Activated naive CD4-positive, alpha-beta T cell treated with anti-CD3 and anti-CD28 coated beads for 36 hours (primary cell): Measurements from ENCODE around the gene STXBP6. TPM values are rescaled to one million over a fixed set of nuclear protein-coding genes. Genes with fewer than 3 reads are reported as not detected.

ENCODE experiments used
- CTCF ChIA-PET: fragments of 350-600 bp; sonication (Branson Sonifier 250); formaldehyde crosslinking; loops from one replicate; lab custom pipeline; 2021; ENCODE audit warnings: antibody characterized with exemption; lab: Charles Lee
- DNase-seq: peaks from one replicate; pipeline ENCODE4 v3.0.0-alpha.2; 2020
- H3K27ac Mint-ChIP-seq: one replicate; pipeline ENCODE4 v1.8.0; 2021; ENCODE audit warnings: mild to moderate bottlenecking, mixed read lengths
- H3K27me3 Mint-ChIP-seq: one replicate; pipeline ENCODE4 v1.8.0; 2021; ENCODE audit warnings: low read depth, mixed read lengths
- H3K36me3 Mint-ChIP-seq: one replicate; pipeline ENCODE4 v1.8.0; 2021; ENCODE audit warnings: low read depth, mixed read lengths
- H3K4me1 Mint-ChIP-seq: one replicate; pipeline ENCODE4 v1.8.0; 2021; ENCODE audit warnings: low read depth, mixed read lengths
- H3K4me3 Mint-ChIP-seq: one replicate; pipeline ENCODE4 v1.8.0; 2021; ENCODE audit warnings: mild to moderate bottlenecking, moderate library complexity, mixed read lengths
- H3K9me3 Mint-ChIP-seq: one replicate; pipeline ENCODE4 v1.8.0; 2021; ENCODE audit warnings: mixed read lengths
- intact Hi-C: fragments of 100-400 bp; cut with micrococcal nuclease; formaldehyde crosslinking; loops from one replicate; pipeline ENCODE4 v1.15.1; 2023
- total RNA-seq, 2 experiments: library from RNA; stranded (reverse); gene quantifications; one replicate each; pipeline ENCODE4 v1.2.3, GENCODE V29; 2021

STXBP6 gene
- total RNA-seq, 2 experiments from 2014 or later, result not detected

DNA sequence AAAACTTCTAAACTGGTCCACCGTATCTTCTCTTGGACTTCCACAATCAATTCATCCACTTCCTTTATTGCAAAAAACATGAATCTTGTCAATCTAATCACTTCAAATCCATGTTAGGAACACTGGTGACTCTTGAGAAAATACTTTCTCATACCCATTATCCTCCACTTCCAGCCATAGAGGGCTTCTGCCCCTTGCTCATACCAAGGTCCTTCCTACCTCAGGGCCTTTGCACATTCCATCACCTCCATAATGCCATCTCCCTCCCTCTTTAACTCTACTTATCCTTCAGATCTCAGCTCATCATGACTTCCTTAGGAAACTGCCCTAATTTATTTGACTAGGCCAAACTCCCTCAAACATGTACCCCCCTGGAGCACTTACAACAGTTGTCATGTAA, 16.6 kb downstream of the STXBP6 start:
- peaks cover 3% of the 10 kb centered on the region for H3K27me3 Mint-ChIP-seq
- peaks cover 4% of the 10 kb centered on the region for H3K9me3 Mint-ChIP-seq
- intact Hi-C loops, result no loop called here
- no peak for DNase-seq
- CTCF ChIA-PET, result no interaction called here
- no peak overlapping the region for H3K27ac Mint-ChIP-seq
- no peaks in the 10 kb centered on the region for H3K36me3 Mint-ChIP-seq
- no peak overlapping the region for H3K4me3 Mint-ChIP-seq
- H3K4me1 Mint-ChIP-seq, result no peaks in the 10 kb centered on the region

GRCh38 chr14:25032092-25032784, 17.7 kb downstream of the STXBP6 start:
- H3K27me3 Mint-ChIP-seq, result no peaks in the 10 kb centered on the region
- H3K9me3 Mint-ChIP-seq, result no peaks in the 10 kb centered on the region
- H3K4me1 Mint-ChIP-seq, result no peaks in the 10 kb centered on the region
- peak; percentile 9 for DNase-seq
- intact Hi-C loops, result no loop called here
- H3K27ac Mint-ChIP-seq, result no peak overlapping the region
- no peaks in the 10 kb centered on the region for H3K36me3 Mint-ChIP-seq
- no peak overlapping the region for H3K4me3 Mint-ChIP-seq
- CTCF ChIA-PET, result no interaction called here

DNA sequence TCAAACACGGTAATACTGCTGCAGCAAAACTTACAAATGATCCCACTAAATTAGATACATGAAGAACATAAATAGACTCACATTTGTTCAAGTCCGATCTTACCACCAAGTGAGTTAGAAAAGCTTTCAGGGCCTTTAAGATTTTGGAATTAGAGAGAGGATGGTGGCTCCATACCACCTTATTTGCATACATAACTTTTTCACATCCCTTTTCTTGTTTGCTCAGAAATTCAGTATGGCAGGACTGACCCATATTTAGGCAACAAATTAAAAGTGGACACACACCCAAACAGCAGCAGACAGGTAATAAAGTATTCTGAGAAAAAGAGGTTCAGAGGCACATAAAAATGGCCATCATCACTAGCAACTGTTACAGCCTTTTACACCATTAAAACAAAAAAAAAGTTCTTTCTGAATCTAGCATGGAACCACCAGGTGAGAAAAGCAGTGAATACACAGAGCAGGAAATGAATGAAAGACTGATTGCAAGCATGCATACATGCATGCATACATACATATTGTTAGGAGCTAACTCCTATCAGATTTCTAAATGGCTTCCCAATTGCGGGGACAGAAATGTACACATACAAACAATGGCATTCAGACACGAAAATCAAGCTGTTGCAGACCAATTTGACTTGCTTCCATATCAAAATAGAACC, 23.3 kb downstream of the STXBP6 start:
- H3K36me3 Mint-ChIP-seq, result no peaks in the 10 kb centered on the region
- no peaks in the 10 kb centered on the region for H3K9me3 Mint-ChIP-seq
- CTCF ChIA-PET, result no interaction called here
- no peaks in the 10 kb centered on the region for H3K4me1 Mint-ChIP-seq
- no peaks in the 10 kb centered on the region for H3K27me3 Mint-ChIP-seq
- intact Hi-C loops, result no loop called here
- no peak overlapping the region for H3K27ac Mint-ChIP-seq
- H3K4me3 Mint-ChIP-seq, result no peak overlapping the region
- no peak for DNase-seq

- Mint-ChIP-seq H3K4me3 (no peak overlapping the region), H3K27ac (no peak overlapping the region), H3K4me1 (no peaks in the 10 kb centered on the region), H3K27me3 (peaks cover 2% of the 10 kb centered on the region), H3K36me3 (no peaks in the 10 kb centered on the region), H3K9me3 (no peaks in the 10 kb centered on the region)
- intact Hi-C loops, result no loop called here
- CTCF ChIA-PET, result no interaction called here
- DNase-seq, result no peak
These were observed 30.1 kb downstream of the STXBP6 start for GRCh38 chr14:25019892-25020291.

DNA sequence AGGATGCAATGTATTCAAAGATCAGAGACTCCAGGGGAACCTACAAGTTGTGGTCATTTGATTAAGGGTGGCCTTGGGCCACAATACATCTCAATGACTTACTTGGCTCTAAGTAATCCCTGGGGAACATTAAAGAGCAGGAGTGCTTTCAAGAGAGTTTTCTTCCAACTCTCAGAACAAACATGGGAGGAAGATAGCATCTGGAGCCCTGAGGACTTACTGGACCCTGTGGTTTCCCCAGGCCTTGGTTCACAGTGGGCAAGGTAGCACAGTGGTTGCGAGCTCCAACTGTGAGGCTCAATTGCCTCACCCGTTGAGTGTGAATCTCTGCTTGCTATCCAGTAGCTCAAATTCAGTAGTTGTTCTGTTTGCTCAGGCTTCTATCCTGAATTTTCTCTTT, 32.4 kb downstream of the STXBP6 start:
- DNase-seq, result no peak
- H3K4me1 Mint-ChIP-seq, result no peaks in the 10 kb centered on the region
- intact Hi-C loops, result no loop called here
- CTCF ChIA-PET, result no interaction called here
- H3K9me3 Mint-ChIP-seq, result no peaks in the 10 kb centered on the region
- no peak overlapping the region for H3K27ac Mint-ChIP-seq
- no peak overlapping the region for H3K4me3 Mint-ChIP-seq
- H3K27me3 Mint-ChIP-seq, result peaks cover 2% of the 10 kb centered on the region
- H3K36me3 Mint-ChIP-seq, result no peaks in the 10 kb centered on the region

DNA sequence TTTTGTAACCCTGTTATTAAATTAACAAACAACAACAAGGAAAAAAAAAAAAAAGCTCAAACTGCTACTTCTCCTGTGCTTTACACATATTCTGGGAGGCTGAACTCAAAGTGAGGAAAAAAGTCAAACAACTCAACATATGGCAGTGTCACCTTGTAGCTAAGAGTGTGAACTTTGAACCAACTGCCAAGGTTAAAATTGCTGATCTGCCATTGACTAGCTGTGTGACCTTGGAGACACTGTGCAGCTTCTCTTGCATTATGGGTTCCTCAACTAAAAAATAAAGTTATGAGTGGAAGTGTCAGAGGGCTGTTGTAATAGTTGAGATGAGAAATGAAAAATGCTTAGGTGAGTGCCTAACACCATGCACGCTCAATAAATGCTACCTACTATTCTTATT, 34.2 kb downstream of the STXBP6 start:
- peaks cover 2% of the 10 kb centered on the region for H3K27me3 Mint-ChIP-seq
- no peaks in the 10 kb centered on the region for H3K9me3 Mint-ChIP-seq
- CTCF ChIA-PET, result no interaction called here
- DNase-seq, result no peak
- H3K4me3 Mint-ChIP-seq, result no peak overlapping the region
- no peaks in the 10 kb centered on the region for H3K36me3 Mint-ChIP-seq
- no peak overlapping the region for H3K27ac Mint-ChIP-seq
- no peaks in the 10 kb centered on the region for H3K4me1 Mint-ChIP-seq
- intact Hi-C loops, result no loop called here

- intact Hi-C loops, result no loop called here
- H3K4me3 Mint-ChIP-seq, result no peak overlapping the region
- H3K4me1 Mint-ChIP-seq, result no peaks in the 10 kb centered on the region
- H3K9me3 Mint-ChIP-seq, result no peaks in the 10 kb centered on the region
- H3K27ac Mint-ChIP-seq, result no peak overlapping the region
- peaks cover 3% of the 10 kb centered on the region for H3K27me3 Mint-ChIP-seq
- no peak for DNase-seq
- H3K36me3 Mint-ChIP-seq, result no peaks in the 10 kb centered on the region
- CTCF ChIA-PET, result no interaction called here
These were observed 35.5 kb downstream of the STXBP6 start for GRCh38 chr14:25014440-25014839.

DNA sequence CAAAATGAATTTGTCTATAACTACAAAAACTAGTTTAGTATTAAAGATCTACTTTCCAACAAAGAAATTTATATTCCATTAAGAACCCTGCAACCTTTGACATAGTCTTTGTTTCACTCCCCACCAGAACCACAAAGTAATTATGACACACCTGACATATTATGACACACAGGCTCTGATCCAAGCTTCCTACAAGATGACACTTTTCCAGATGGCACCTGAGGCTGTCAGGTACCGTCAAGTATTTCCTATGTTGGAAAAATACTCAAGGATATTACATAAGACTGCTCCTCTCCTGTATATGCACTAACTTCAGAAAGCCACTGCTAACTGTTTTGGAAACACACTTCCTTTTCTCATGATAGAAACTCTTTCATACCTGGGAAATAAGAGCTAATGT, 38.9 kb downstream of the STXBP6 start:
- no peak overlapping the region for H3K4me3 Mint-ChIP-seq
- no peaks in the 10 kb centered on the region for H3K9me3 Mint-ChIP-seq
- no peaks in the 10 kb centered on the region for H3K4me1 Mint-ChIP-seq
- no peak overlapping the region for H3K27ac Mint-ChIP-seq
- H3K27me3 Mint-ChIP-seq, result peaks cover 4% of the 10 kb centered on the region
- CTCF ChIA-PET, result no interaction called here
- intact Hi-C loops, result no loop called here
- H3K36me3 Mint-ChIP-seq, result no peaks in the 10 kb centered on the region
- DNase-seq, result no peak

DNA sequence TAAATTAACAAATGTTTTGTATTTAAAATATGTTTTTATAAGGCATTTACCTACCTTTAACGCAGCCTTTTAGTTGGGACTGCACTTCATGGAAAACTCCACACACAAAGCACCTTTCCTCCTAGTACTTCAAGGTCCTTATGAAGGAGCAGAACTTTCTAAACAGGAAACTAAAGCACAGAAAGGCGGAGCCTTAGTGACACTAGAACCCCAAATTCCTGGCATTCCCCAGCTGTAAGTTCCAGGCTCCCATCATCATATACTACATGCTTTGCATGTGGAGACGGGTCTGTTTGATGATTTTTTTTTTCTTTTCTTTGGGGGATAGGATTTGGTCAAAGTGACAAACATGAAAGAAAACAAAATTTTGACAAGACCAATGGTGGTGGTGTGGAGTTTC, 39.5 kb downstream of the STXBP6 start:
- CTCF ChIA-PET, result no interaction called here
- intact Hi-C loops, result no loop called here
- H3K4me3 Mint-ChIP-seq, result no peak overlapping the region
- no peaks in the 10 kb centered on the region for H3K36me3 Mint-ChIP-seq
- H3K27me3 Mint-ChIP-seq, result peaks cover 4% of the 10 kb centered on the region
- no peaks in the 10 kb centered on the region for H3K9me3 Mint-ChIP-seq
- no peak for DNase-seq
- H3K4me1 Mint-ChIP-seq, result no peaks in the 10 kb centered on the region
- no peak overlapping the region for H3K27ac Mint-ChIP-seq

DNA sequence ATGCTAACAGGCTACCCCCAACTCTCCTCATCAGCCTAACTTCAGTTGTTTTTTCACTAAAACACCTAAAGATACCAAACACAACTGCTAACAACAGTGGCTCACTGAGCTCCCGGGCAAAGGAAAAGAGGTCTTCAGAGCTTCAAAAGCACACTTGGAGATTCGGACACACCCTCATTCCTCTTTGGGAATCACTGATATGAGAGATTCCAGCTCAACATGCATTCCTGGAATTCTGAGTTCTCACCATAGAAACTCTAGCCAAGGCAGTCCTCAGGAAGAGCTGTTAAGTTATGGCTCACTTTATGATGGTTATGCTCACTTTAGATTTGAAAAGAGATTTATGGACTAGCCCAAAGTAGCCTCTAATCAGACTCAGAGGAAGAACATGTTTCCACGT, 40.1 kb downstream of the STXBP6 start:
- no peaks in the 10 kb centered on the region for H3K36me3 Mint-ChIP-seq
- CTCF ChIA-PET, result no interaction called here

GRCh38 chr14:25007832-25008231, 42.1 kb downstream of the STXBP6 start:
- CTCF ChIA-PET, result no interaction called here
- Mint-ChIP-seq H3K36me3 (no peaks in the 10 kb centered on the region), H3K4me1 (no peaks in the 10 kb centered on the region), H3K4me3 (no peak overlapping the region), H3K27ac (no peak overlapping the region), H3K27me3 (peaks cover 4% of the 10 kb centered on the region), H3K9me3 (no peaks in the 10 kb centered on the region)
- DNase-seq, result no peak
- intact Hi-C loops, result no loop called here

More for the DNA sequence above, 40.1 kb downstream of the STXBP6 start:
- DNase-seq, result no peak
- intact Hi-C loops, result no loop called here
- no peak overlapping the region for H3K27ac Mint-ChIP-seq
- H3K27me3 Mint-ChIP-seq, result peaks cover 4% of the 10 kb centered on the region
- H3K4me3 Mint-ChIP-seq, result no peak overlapping the region
- H3K4me1 Mint-ChIP-seq, result no peaks in the 10 kb centered on the region
- no peaks in the 10 kb centered on the region for H3K9me3 Mint-ChIP-seq

DNA sequence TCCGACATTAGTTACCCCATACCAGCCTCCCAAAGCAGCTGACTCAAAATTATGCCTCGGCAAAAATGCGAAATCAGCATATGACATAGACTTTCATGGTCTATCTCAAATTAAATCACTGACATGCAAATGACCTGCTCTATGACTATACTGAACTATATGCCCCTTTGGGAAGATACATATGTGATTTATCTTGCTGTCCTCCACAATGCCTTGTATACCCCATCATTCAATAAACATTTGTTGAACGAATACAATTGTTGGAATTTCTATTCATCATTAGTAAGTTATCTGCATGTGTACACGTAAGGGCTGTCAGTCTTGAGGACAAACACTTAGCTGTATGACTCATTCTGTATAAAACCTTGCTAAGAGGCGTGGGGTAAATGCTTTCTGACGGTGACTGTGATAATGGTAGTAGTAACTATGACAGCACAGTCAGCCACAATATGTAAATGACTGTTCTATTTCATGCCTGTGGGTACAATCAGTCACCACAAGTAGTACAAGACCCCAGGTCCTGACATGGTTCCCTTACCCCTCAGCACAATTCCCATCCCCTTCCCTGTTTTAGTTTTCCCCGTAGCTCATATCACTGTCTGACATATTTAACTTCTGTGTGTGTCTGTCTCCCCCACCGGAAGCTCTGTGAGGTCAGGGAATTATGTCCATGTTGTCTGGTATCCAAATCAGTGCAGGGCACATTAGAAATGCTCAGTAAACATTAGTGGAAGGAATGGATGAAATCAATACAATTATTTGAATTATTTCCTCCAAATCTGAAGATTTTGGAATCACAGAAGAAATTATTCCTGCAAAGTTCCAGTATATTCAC, 42.8 kb downstream of the STXBP6 start:
- intact Hi-C loops, result no loop called here
- Mint-ChIP-seq H3K4me1 (no peaks in the 10 kb centered on the region), H3K27ac (no peak overlapping the region), H3K36me3 (no peaks in the 10 kb centered on the region), H3K4me3 (no peak overlapping the region), H3K9me3 (no peaks in the 10 kb centered on the region), H3K27me3 (peaks cover 4% of the 10 kb centered on the region)
- DNase-seq, result no peak
- CTCF ChIA-PET, result no interaction called here
